ENCODE results near the gene STIM1. TPM values are rescaled to one million over a fixed set of nuclear protein-coding genes. Genes with fewer than 3 reads are reported as not detected.
A peak's percentile ranks its signal among the peaks of the same experiment; 100 is the strongest.

Gene STIM1
- total and polyA plus RNA-seq, 7 donors, result 52.1 to 147 (median 109) TPM

- intact Hi-C loops (cut with DNase I), result no loop called here
- Histone ChIP-seq H3K4me1 (peaks cover 17% of the 10 kb centered on the region), H3K27ac (no peak overlapping the region), H3K4me3 (no peak overlapping the region), H3K9me3 (no peaks in the 10 kb centered on the region), H3K27me3 (ENCODE audit: insufficient read depth in 3 of 3, low read length in 2 of 3) (no peaks in the 10 kb centered on the region), H3K36me3 (ENCODE audit: insufficient read depth in 1 of 2, low read depth in 1 of 2) (peaks cover 4 to 24% of the 10 kb centered on the region in 2 donors)
- 94 to 100% (median 95%) methylated on average over 2 of the region's 2 CpGs for WGBS, 3 donors
- TF ChIP-seq, protein P1, sequence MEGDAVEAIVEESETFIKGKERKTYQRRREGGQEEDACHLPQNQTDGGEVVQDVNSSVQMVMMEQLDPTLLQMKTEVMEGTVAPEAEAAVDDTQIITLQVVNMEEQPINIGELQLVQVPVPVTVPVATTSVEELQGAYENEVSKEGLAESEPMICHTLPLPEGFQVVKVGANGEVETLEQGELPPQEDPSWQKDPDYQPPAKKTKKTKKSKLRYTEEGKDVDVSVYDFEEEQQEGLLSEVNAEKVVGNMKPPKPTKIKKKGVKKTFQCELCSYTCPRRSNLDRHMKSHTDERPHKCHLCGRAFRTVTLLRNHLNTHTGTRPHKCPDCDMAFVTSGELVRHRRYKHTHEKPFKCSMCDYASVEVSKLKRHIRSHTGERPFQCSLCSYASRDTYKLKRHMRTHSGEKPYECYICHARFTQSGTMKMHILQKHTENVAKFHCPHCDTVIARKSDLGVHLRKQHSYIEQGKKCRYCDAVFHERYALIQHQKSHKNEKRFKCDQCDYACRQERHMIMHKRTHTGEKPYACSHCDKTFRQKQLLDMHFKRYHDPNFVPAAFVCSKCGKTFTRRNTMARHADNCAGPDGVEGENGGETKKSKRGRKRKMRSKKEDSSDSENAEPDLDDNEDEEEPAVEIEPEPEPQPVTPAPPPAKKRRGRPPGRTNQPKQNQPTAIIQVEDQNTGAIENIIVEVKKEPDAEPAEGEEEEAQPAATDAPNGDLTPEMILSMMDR (IDR thresholded peaks at IDR 0.05), result no peak
- DNase-seq (no peak), ATAC-seq (no peak)
Observed at GRCh38 chr11:3832816-3833215, 22.6 kb upstream of the STIM1 start.

GRCh38 chr11:3833449-3833848 lies 22.0 kb upstream of the STIM1 start:
- H3K9me3 ChIP-seq, result no peaks in the 10 kb centered on the region
- no peak overlapping the region for H3K4me3 ChIP-seq
- TF ChIP-seq, protein P1 (IDR thresholded peaks at IDR 0.05), result no peak
- WGBS, 3 donors, result 92 to 95% (median 92%) methylated on average over 2 of the region's 2 CpGs
- ATAC-seq (no peak), DNase-seq (no peak)
- peaks cover 4 to 18% of the 10 kb centered on the region in 2 donors for H3K36me3 ChIP-seq (ENCODE audit: insufficient read depth in 1 of 2, low read depth in 1 of 2)
- H3K27me3 ChIP-seq (ENCODE audit: insufficient read depth in 3 of 3, low read length in 2 of 3), result no peaks in the 10 kb centered on the region
- H3K4me1 ChIP-seq, result peaks cover 23% of the 10 kb centered on the region
- H3K27ac ChIP-seq, result no peak overlapping the region
- intact Hi-C loops (cut with DNase I), result no loop called here

- Histone ChIP-seq H3K27ac (no peak overlapping the region), H3K27me3 (ENCODE audit: insufficient read depth in 3 of 3, low read length in 2 of 3) (no peaks in the 10 kb centered on the region), H3K36me3 (ENCODE audit: insufficient read depth in 1 of 2, low read depth in 1 of 2) (peaks cover 4 to 18% of the 10 kb centered on the region in 2 donors), H3K9me3 (no peaks in the 10 kb centered on the region), H3K4me3 (peak overlapping the region; percentile 22), H3K4me1 (peaks cover 29% of the 10 kb centered on the region)
- TF ChIP-seq, protein P1 (IDR thresholded peaks at IDR 0.05), result no peak
- DNase-seq, result no peak
- no peak for ATAC-seq
- 73 to 82% (median 80%) methylated on average over 4 of the region's 4 CpGs for WGBS, 3 donors
- intact Hi-C loops (cut with DNase I), result no loop called here
Observed at GRCh38 chr11:3834349-3834663, 21.2 kb upstream of the STIM1 start.

- DNase-seq (peak; percentile 37 to 74), ATAC-seq (peak in 2 of 4 donors; percentile 25)
- Histone ChIP-seq H3K27me3 (ENCODE audit: insufficient read depth in 3 of 3, low read length in 2 of 3) (no peaks in the 10 kb centered on the region), H3K36me3 (ENCODE audit: insufficient read depth in 1 of 2, low read depth in 1 of 2) (peaks cover 4 to 13% of the 10 kb centered on the region in 2 donors), H3K4me3 (peak overlapping the region; percentile 22), H3K27ac (no peak overlapping the region), H3K9me3 (no peaks in the 10 kb centered on the region), H3K4me1 (peaks cover 33% of the 10 kb centered on the region)
- intact Hi-C loops (cut with DNase I), result no loop called here
- 82 to 83% (median 82%) methylated on average over 7 of the region's 7 CpGs for WGBS, 3 donors
- TF ChIP-seq, protein P1 (IDR thresholded peaks at IDR 0.05), result no peak
Observed at GRCh38 chr11:3834664-3835461, 20.6 kb upstream of the STIM1 start.

DNA sequence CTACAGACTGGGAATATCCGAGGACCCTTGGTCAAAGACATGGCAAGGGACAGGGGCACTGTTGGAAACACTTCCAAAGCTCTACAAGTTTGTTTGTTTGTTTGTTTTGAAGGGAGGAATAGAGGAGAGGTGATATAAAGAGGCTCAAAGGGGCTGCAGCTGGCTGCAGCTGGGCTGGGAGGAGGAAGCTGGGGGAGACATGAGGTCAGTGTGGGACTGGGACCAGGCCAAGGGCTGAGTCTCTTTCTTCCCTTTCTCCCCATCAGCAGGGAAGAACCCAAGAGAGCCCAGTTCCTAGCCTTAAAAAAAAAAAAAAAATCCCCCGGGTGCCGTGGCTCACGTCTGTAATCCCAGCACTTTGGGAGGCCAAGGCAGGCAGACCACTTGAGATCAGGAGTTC lies 19.7 kb upstream of the STIM1 start:
- intact Hi-C loops (cut with DNase I), result no loop called here
- 56 to 70% (median 58%) methylated on average over 4 of the region's 4 CpGs for whole genome bisulfite sequencing, 3 donors
- Histone ChIP-seq H3K9me3 (no peaks in the 10 kb centered on the region), H3K27ac (no peak overlapping the region), H3K4me3 (no peak overlapping the region), H3K4me1 (peaks cover 36% of the 10 kb centered on the region), H3K36me3 (ENCODE audit: insufficient read depth in 1 of 2, low read depth in 1 of 2) (peaks cover 0 to 6% of the 10 kb centered on the region in 2 donors), H3K27me3 (ENCODE audit: insufficient read depth in 3 of 3, low read length in 2 of 3) (no peaks in the 10 kb centered on the region)
- no peak for DNase-seq
- no peak for ATAC-seq
- TF ChIP-seq, protein P1 (IDR thresholded peaks at IDR 0.05), result no peak

Measured in psoas muscle (tissue), 8 donors.